NCI-H69 (cell line): ENCODE results near the gene PICALM.
"Not testable (repeated sequence)": the region's sequence is repeated elsewhere in the genome, so short reads cannot be mapped to it uniquely, and the experiment has no call there.

ENCODE experiments used
- DNase-seq: peaks from one replicate; lab custom pipeline; 2025; lab: John Stamatoyannopoulos, UW

Gene PICALM

GRCh38 chr11:85977751-85978160, 91.1 kb downstream of the PICALM start:
- DNase-seq, result no peak

GRCh38 chr11:85976525-85976924, 92.4 kb downstream of the PICALM start:
- DNase-seq, result no peak

GRCh38 chr11:85974122-85974521, 94.8 kb downstream of the PICALM start:
- DNase-seq, result no peak

- DNase-seq, result no peak
These were observed 98.3 kb downstream of the PICALM start for GRCh38 chr11:85970593-85970992.

GRCh38 chr11:85967457-85967856, 101.4 kb downstream of the PICALM start:
- no peak for DNase-seq

GRCh38 chr11:85965202-85965601, 103.7 kb downstream of the PICALM start:
- DNase-seq, result no peak

GRCh38 chr11:85961930-85962363, 106.9 kb downstream of the PICALM start:
- DNase-seq, result peak; percentile 84

- DNase-seq, result no peak
These were observed 107.8 kb downstream of the PICALM start for GRCh38 chr11:85961130-85961529.

GRCh38 chr11:85960678-85961077, 108.2 kb downstream of the PICALM start:
- DNase-seq, result no peak

GRCh38 chr11:85955531-85955930, 113.4 kb downstream of the PICALM start:
- no peak for DNase-seq

- no peak for DNase-seq
These were observed 115.3 kb downstream of the PICALM start for GRCh38 chr11:85953491-85954143.

- not testable (repeated sequence) for DNase-seq
These were observed 116.8 kb downstream of the PICALM start for GRCh38 chr11:85952108-85952485.

GRCh38 chr11:85951428-85952107, 117.3 kb downstream of the PICALM start:
- DNase-seq, result no peak

GRCh38 chr11:85951049-85951405, 117.9 kb downstream of the PICALM start:
- DNase-seq, result no peak

GRCh38 chr11:85950317-85951048, 118.4 kb downstream of the PICALM start:
- DNase-seq, result no peak

- DNase-seq, result peak; percentile 36
These were observed 119.1 kb downstream of the PICALM start for GRCh38 chr11:85949798-85950197.

GRCh38 chr11:85948884-85949283, 120.0 kb downstream of the PICALM start:
- no peak for DNase-seq

- DNase-seq, result no peak
These were observed 121.2 kb downstream of the PICALM start for GRCh38 chr11:85947431-85948272.

GRCh38 chr11:85946221-85946620, 122.7 kb downstream of the PICALM start:
- no peak for DNase-seq

GRCh38 chr11:85945788-85946187, 123.1 kb downstream of the PICALM start:
- DNase-seq, result no peak

GRCh38 chr11:85945296-85945695, 123.6 kb downstream of the PICALM start:
- DNase-seq, result peak; percentile 28

- peak; percentile 72 for DNase-seq
These were observed 127.4 kb downstream of the PICALM start for GRCh38 chr11:85941380-85941973.
